Adipose tissue (tissue), 3 donors: ENCODE measurements around the gene CRYBA1. TPM values are rescaled to one million over a fixed set of nuclear protein-coding genes. Genes with fewer than 3 reads are reported as not detected.
"Not testable (repeated sequence)": the region's sequence is repeated elsewhere in the genome, so short reads cannot be mapped to it uniquely, and the experiment has no call there.

Source experiments
- H3K27ac ChIP-seq: one replicate; pipeline ENCODE4 v1.5.1; 2013; ENCODE audit warnings: low read depth, low read length
- WGBS, 3 donors: extraction: QIAGEN DNeasy Blood & Tissue Kit; methylation state at CpG; one replicate each; pipeline ENCODE4 v1.1.7; 2013; 5-methylcytosine and 5-hydroxymethylcytosine counted together
- polyA plus RNA-seq, 3 donors: library from polyadenylated mRNA; stranded (reverse); fragments of 200-250 nt; gene quantifications; one replicate each; pipeline ENCODE4 v1.2.3, GENCODE V29; 2013
- donor health status: healthy with polysubstance abuse.
- donor health status: Bipolar disorder and iron deficiency.
- donor health status: healthy.

The CRYBA1 gene
- polyA plus RNA-seq, 3 donors, result not detected

GRCh38 chr17:29234972-29235371 lies 11.7 kb upstream of the CRYBA1 start:
- H3K27ac ChIP-seq, result not testable (repeated sequence)
- WGBS, 3 donors, result 89 to 99% (median 94%) methylated on average over 5 to 7 of the region's 7 CpGs

- no peak overlapping the region for H3K27ac ChIP-seq
- WGBS, 3 donors, result 100% methylated on average over 3 of the region's 3 CpGs
Measured at GRCh38 chr17:29235904-29236303, 10.8 kb upstream of the CRYBA1 start.

- no peak overlapping the region for H3K27ac ChIP-seq
- WGBS, 3 donors, result 72 to 91% (median 74%) methylated on average over 3 of the region's 3 CpGs
Measured at GRCh38 chr17:29237476-29238132, 9.1 kb upstream of the CRYBA1 start.

GRCh38 chr17:29238133-29238850 lies 8.4 kb upstream of the CRYBA1 start:
- WGBS, 3 donors, result 59 to 89% (median 69%) methylated on average over 8 of the region's 8 CpGs

GRCh38 chr17:29240477-29240876 lies 6.2 kb upstream of the CRYBA1 start:
- 55 to 66% (median 64%) methylated on average over 2 of the region's 2 CpGs for WGBS, 3 donors
- H3K27ac ChIP-seq, result no peak overlapping the region

More at GRCh38 chr17:29238133-29238850, 8.4 kb upstream of the CRYBA1 start:
- H3K27ac ChIP-seq, result no peak overlapping the region

- 81 to 88% (median 83%) methylated on average over 9 of the region's 9 CpGs for WGBS, 3 donors
Measured at GRCh38 chr17:29240968-29241963, 5.4 kb upstream of the CRYBA1 start.

GRCh38 chr17:29242051-29242450 lies 4.6 kb upstream of the CRYBA1 start:
- no peak overlapping the region for H3K27ac ChIP-seq
- WGBS, 3 donors, result 92 to 94% (median 93%) methylated on average over 1 of the region's 1 CpG

More at GRCh38 chr17:29240968-29241963, 5.4 kb upstream of the CRYBA1 start:
- H3K27ac ChIP-seq, result no peak overlapping the region

- 90 to 95% (median 93%) methylated on average over 6 of the region's 6 CpGs for WGBS, 3 donors
- no peak overlapping the region for H3K27ac ChIP-seq
Measured at GRCh38 chr17:29242790-29243189, 3.9 kb upstream of the CRYBA1 start.

GRCh38 chr17:29243792-29244191 lies 2.9 kb upstream of the CRYBA1 start:
- WGBS, 3 donors, result 53 to 70% (median 63%) methylated on average over 4 of the region's 4 CpGs
- no peak overlapping the region for H3K27ac ChIP-seq

GRCh38 chr17:29245401-29245800 lies 1.3 kb upstream of the CRYBA1 start:
- WGBS, 3 donors, result 89 to 94% (median 93%) methylated on average over 6 of the region's 6 CpGs

GRCh38 chr17:29247219-29247618 lies 560 bp downstream of the CRYBA1 start:
- WGBS, 3 donors, result 69 to 86% (median 83%) methylated on average over 2 of the region's 2 CpGs
- no peak overlapping the region for H3K27ac ChIP-seq

More at GRCh38 chr17:29245401-29245800, 1.3 kb upstream of the CRYBA1 start:
- no peak overlapping the region for H3K27ac ChIP-seq

GRCh38 chr17:29248845-29249244 lies 2.2 kb downstream of the CRYBA1 start:
- whole genome bisulfite sequencing, 3 donors, result 83 to 89% (median 87%) methylated on average over 5 of the region's 5 CpGs
- no peak overlapping the region for H3K27ac ChIP-seq

GRCh38 chr17:29250666-29251065 lies 4.0 kb downstream of the CRYBA1 start:
- no peak overlapping the region for H3K27ac ChIP-seq
- WGBS, 3 donors, result 74 to 89% (median 89%) methylated on average over 1 of the region's 1 CpG

GRCh38 chr17:29251184-29251583 lies 4.5 kb downstream of the CRYBA1 start:
- WGBS, 3 donors, result 61 to 73% (median 64%) methylated on average over 2 of the region's 2 CpGs
- no peak overlapping the region for H3K27ac ChIP-seq

GRCh38 chr17:29252101-29252791 lies 5.6 kb downstream of the CRYBA1 start:
- H3K27ac ChIP-seq, result no peak overlapping the region
- 65 to 73% (median 73%) methylated on average over 7 of the region's 7 CpGs for WGBS, 3 donors

- WGBS, 3 donors, result 92 to 96% (median 94%) methylated on average over 2 of the region's 2 CpGs
- H3K27ac ChIP-seq, result no peak overlapping the region
Measured at GRCh38 chr17:29253037-29253436, 6.4 kb downstream of the CRYBA1 start.

- H3K27ac ChIP-seq, result no peak overlapping the region
- 75 to 77% (median 76%) methylated on average over 4 of the region's 4 CpGs for WGBS, 3 donors
Measured at GRCh38 chr17:29255926-29256522, 9.4 kb downstream of the CRYBA1 start.
